OCI-LY7 (cell line): ENCODE measurements around the gene RIOK2.

ENCODE experiments used
- CTCF ChIP-seq: fragments of 200-600 bp; sonication (generic); conservative IDR thresholded peaks from 2 replicates; pipeline ENCODE4 v1.5.1; 2014; ENCODE audit warnings: mild to moderate bottlenecking, antibody characterized with exemption, low read length, moderate library complexity, mixed read lengths
- EZH2phosphoT487 ChIP-seq: fragments of 200-600 bp; sonication (generic); IDR thresholded peaks from 2 replicates; pipeline ENCODE4 v1.6.1; 2018; ENCODE audit warnings: low read depth, borderline replicate concordance, mild to moderate bottlenecking, mixed run types, antibody characterized with exemption, low read length, moderate library complexity, mixed read lengths

- no peak for TF ChIP-seq CTCF
- no peak for TF ChIP-seq EZH2phosphoT487
Observed at GRCh38 chr5:97229688-97230285, 46.7 kb upstream of the RIOK2 start.
